ENCODE results near the gene MPHOSPH10. TPM values are rescaled to one million over a fixed set of nuclear protein-coding genes. Genes with fewer than 3 reads are reported as not detected.
"Not testable (repeated sequence)": the region's sequence is repeated elsewhere in the genome, so short reads cannot be mapped to it uniquely, and the experiment has no call there.

Gene MPHOSPH10
- polyA plus RNA-seq (ENCODE audit: insufficient read length) = 55.8 TPM
- long read RNA-seq, donor 1, partial matches to known transcripts = 12 of 21 reads
- long read RNA-seq, donor 1, other reads (novel, unspliced or antisense) = 0 of 21 reads
- long read RNA-seq, donor 2, partial matches to known transcripts = 17 of 25 reads
- long read RNA-seq, donor 2, other reads (novel, unspliced or antisense) = 0 of 25 reads
- long read RNA-seq, donor 3, partial matches to known transcripts = 6 of 11 reads
- long read RNA-seq, donor 3, other reads (novel, unspliced or antisense) = 0 of 11 reads
- long read RNA-seq, donor 4, partial matches to known transcripts = 0 of 1 reads
- long read RNA-seq, donor 4, other reads (novel, unspliced or antisense) = 0 of 1 reads
- long read RNA-seq, donor 5, transcript MPHOSPH10-204 (2 exons, 1,584 nt) = major isoform, 7 of 28 reads
- long read RNA-seq, donor 5, transcript MPHOSPH10-201 (11 exons, 2,484 nt) = minor isoform, 6 of 28 reads
- long read RNA-seq, donor 5, partial matches to known transcripts = 13 of 28 reads
- long read RNA-seq, donor 5, other reads (novel, unspliced or antisense) = 0 of 28 reads
- long read RNA-seq, donor 6, partial matches to known transcripts = 0 of 3 reads
- long read RNA-seq, donor 6, other reads (novel, unspliced or antisense) = 0 of 3 reads
- long read RNA-seq, donor 7, partial matches to known transcripts = 20 of 28 reads
- long read RNA-seq, donor 7, other reads (novel, unspliced or antisense) = 0 of 28 reads
- long read RNA-seq, donor 8, partial matches to known transcripts = 0 of 5 reads
- long read RNA-seq, donor 8, other reads (novel, unspliced or antisense) = 0 of 5 reads

- DNase-seq = peak; percentile 88
Measured at GRCh38 chr2:71130152-71130904, at the start of gene MPHOSPH10, which contains the start of gene MCEE. Gene MPHOSPH10, plus strand, starts transcription at chr2:71130634. Its CDS starts 32 bp downstream, at chr2:71130666. Gene MCEE, minus strand, starts transcription at chr2:71130229. Its CDS starts 10 bp downstream, at chr2:71130219.

GRCh38 chr2:71082402-71083252 is 47.8 kb upstream of the MPHOSPH10 start:
- DNase-seq = no peak

GRCh38 chr2:71083297-71083696 is 47.1 kb upstream of the MPHOSPH10 start:
- DNase-seq = not testable (repeated sequence)

- not testable (repeated sequence) for DNase-seq
Measured at GRCh38 chr2:71083752-71084312, 46.6 kb upstream of the MPHOSPH10 start.

DNA sequence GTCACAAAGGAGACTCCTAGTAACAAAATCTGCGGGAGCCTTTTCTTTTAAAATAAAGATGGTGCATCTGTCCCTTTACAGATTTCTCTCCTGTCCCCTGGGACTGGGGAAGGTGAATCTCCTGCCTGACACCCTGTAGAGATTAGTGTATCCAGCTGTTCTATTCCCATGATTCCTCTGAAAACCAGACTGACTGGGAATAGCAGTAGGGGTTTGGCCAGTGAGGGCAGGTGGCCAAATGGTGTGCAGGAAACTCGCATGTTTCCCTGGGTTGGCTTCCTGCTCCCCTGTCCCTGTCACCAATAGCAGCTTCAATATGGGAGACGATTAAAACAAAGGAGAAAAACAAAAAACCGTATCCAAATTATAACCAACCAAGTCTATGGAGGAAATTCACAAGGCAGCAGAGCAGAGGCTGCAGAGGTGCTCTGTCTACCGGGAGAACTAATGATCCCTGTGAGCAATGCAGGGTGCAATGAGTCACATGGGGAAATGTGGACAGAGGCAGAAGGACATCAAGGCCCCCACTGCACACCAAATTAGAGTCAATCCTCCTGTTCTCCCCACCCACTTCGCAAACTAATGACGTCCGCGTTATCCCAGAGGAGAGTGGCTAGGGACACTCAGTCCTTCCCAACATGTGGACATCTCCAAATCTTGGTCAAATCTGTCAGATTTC is 45.0 kb upstream of the MPHOSPH10 start:
- not testable (repeated sequence) for DNase-seq

GRCh38 chr2:71089475-71089874 is 41.0 kb upstream of the MPHOSPH10 start:
- DNase-seq = not testable (repeated sequence)

DNA sequence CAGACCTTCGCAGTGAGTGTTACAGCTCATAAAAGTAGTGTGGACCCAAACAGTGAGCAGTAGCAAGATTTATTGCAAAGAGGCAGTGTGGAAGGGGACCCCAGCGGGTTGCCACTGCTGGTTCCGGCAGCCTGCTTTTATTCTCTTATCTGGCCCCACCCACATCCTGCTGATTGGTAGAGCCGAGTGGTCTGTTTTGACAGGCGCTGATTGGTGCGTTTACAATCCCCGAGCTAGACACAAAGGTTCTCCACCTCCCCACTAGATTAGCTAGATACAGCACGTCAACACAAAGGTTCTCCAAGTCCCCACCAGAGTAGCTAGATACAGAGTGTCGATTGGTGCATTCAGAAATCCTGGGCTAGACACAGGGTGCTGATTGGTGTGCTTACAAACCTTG is 38.6 kb upstream of the MPHOSPH10 start:
- not testable (repeated sequence) for DNase-seq

DNA sequence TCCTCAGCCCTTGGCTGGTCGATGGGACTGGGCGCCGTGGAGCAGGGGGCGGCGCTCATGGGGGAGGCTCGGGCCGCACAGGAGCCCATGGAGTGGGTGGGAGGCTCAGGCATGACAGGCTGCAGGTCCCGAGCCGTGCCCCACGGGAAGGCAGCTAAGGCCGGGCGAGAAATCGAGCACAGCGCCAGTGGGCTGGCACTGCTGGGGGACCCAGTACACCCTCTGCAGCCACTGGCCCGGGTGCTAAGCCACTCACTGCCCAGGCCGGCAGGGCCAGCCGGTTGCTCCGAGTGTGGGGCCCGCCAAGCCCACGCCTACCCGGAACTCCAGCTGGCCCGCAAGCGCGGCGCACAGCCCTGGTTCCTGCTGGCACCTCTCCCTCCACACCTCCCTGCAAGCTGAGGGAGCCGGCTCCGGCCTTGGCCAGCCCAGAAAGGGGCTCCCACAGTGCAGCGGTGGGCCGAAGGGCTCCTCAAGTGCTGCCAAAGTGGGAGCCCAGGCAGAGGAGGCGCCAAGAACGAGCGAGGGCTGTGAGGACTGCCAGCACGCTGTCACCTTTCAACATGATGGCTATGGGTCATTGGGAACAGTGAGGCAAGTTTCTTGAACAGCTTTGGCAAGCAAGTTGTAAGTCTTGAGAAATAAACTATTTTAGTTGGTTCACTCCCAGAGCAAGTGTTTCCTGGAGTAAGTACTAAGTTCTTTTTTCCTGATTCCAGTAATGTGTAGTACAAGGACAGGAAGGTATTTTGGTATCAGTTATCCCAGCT is 37.8 kb upstream of the MPHOSPH10 start:
- not testable (repeated sequence) for DNase-seq

DNA sequence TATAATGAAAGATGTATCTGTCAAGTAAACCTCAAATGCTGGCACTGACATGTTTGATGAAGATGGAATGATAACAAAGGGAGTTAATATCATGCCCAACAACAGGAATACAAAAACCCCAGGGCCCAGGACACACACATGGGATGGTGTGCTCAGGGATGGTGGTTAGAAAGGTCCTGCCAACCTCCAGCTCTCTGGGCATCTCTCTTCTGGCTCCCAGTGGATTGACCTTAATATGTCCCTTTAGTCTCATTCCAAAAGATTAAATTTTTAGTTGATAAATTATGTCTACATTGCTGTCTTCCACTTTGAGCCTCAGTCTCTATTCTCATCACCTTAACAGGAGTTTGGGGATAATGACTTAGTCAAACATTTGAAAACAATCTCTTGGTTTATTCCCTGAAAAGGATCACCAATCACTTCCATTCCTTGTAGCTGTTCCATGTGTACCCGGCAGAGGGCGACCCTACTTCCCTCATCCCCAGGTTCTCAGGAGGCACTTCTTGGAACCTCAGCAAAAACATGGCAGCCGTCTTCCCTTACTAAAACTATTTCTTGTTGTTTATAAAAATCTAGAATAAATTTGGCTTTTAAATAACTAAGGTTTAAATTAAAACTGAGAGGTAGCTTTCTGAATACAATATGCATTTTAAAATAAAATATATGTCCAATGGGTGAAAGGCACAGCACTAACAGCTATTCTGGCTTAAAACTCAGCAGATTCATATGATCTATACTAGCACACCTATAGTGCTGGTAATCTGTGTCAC is 30.1 kb upstream of the MPHOSPH10 start:
- peak; percentile 13 for DNase-seq

GRCh38 chr2:71101656-71102055 is 28.8 kb upstream of the MPHOSPH10 start:
- no peak for DNase-seq

GRCh38 chr2:71102981-71103681 is 27.3 kb upstream of the MPHOSPH10 start:
- DNase-seq = no peak

DNA sequence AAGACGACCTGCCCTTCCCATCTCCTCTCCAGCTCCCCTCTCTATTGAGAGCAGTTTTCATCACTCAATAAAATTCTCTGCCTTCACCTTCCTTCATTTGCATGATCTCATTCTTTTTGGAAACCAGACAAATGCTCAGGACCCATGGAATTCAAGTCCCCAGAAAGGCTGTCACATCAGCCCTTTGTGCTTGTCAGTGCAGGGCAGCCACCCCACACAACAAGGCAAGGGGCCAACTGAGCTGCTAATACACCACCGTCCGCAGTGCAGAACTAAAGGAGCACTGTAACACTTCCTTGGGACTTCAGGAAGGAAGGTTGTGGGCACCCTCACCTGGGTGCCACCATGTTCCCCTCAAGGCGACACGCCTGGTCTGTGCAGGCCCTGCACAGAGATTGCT is 26.6 kb upstream of the MPHOSPH10 start:
- no peak for DNase-seq

DNA sequence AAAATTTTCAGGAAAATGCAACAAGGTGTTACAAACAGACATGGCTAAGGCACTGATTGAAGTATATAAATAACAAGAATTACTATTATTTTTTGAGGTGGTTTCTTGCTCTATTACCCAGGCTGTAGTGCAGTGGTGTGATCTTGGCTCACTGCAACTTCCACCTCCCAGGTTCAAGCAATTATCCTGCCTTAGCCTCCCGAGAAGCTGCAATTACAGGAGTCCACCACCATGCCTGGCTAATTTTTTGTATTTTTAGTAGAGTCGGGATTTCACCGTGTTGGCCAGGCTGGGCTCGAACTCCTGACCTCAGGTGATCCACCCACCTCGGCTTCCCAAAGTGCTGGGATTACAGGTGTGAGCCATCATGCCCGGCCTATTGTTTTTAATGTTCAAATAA is 24.0 kb upstream of the MPHOSPH10 start:
- not testable (repeated sequence) for DNase-seq

DNA sequence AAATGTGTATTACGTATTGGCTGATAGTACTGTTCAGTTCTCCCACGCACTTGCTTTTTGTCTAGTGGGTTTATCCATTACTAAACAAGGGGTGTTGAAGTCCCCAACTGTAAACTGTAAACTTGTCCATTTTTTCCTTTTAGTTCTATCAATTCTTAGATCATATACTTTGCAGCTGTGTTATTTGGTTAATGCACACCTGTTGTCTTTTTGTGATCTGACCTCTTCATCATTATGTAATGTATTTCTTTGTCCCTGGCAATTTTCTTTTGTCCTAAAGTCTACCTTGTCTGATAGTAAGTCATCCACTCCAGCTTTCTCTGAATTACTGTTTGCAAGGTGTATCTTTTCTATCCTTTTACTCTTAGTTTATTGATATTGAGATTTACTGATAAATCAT is 22.3 kb upstream of the MPHOSPH10 start:
- DNase-seq = no peak

DNA sequence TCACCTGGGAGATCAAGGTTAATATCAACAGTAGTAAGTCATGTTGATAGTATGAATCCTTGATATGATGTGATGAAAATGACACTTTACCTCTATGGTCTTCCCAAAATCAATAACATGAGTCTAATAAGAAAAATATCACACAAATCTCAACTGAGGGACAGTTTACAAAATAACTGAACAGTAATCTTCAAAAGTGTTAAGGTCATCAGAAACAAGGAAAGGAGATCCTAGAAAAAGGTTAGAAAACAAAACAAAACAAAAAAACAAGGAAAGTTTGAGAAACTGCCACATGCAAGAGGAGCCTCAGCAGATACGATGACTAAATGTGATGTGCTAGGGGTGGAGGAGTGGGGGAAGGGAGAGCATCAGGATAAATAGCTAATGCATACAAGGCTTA is 16.6 kb upstream of the MPHOSPH10 start:
- DNase-seq = no peak

DNA sequence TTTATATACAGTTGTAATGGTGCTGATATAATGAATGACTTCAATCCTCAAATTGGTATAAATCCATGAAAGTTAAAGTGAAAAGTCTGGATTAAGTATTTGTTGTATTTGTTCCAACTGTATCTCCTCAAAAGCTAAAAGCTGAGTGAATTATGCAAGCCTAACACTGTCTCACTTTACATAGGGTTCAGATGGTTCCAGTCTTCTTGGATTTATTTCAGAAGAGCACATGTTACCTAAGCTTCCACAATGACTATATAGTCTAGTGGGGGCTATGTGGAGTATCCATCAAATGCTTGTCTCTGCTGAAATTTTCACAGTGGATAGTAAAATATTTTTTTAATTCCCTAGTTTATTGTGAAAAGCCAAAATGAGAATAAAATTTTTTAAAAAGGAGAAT is 13.4 kb upstream of the MPHOSPH10 start:
- no peak for DNase-seq

GRCh38 chr2:71120195-71120594 is 10.2 kb upstream of the MPHOSPH10 start:
- no peak for DNase-seq

DNA sequence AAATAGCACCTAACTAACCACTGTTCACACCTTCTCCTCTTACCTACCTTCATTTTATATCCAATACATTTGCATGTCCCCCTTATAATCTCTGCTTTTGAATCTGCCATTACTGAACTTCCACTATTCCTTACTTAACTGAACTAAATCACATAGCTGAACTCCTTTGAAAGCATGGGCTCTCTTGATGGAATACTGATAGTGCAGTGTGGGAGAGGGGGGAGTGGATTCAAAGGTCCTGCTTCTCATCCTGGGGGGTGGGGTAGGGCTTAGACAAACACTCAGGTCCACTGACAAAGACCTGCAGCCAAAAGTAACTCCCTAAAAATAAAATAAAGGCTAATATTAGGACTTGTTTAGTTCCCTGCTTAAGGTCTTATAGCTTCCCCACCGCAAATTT is 9.0 kb upstream of the MPHOSPH10 start:
- DNase-seq = no peak

All from left kidney (tissue), 8 donors.